ENCODE measurements around the gene MCUB.

DNA sequence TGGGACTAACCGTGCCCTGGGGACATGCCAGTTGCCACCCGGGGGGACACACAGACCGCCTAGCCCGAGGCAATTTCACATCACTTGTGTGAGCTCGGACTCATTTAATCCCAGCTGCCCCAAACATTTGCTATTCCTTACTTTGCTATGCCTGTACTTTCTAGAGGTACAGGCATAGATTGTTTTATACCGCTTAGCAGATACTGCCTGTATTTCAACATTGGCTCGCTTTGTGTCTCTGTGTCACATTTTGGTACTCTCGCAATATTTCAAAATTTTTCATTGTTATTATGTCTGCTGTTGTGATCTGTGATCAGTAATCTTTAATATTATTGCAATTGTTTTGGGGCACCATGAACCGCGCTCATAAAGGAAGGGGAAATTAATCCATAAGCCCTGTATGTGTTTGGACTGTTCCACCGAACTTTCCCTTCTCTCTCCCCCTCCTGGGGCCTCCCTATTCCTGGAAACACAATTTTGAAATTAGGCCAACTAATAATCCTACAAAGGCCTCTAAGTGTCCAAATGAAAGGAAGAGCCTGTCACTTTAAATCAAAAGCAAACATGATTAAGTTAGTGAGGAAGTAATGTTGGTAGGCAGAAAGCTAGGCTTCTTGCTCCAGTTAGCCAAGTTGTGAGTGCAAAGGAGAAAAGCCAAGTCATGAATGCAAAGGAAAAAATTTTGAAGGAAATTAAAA is 143.8 kb downstream of the MCUB start:
- no peak for TF ChIP-seq CTCF (IDR thresholded peaks at IDR 0.05)
- TF ChIP-seq POLR2A (IDR thresholded peaks at IDR 0.05): no peak
